WTC11 (cell line): Measurements from ENCODE around the gene MTA2. TPM values are rescaled to one million over a fixed set of nuclear protein-coding genes. Genes with fewer than 3 reads are reported as not detected.

Experiments
- ATAC-seq: fragments of 200-7000 bp; cut with Tn5 transposase; 2 replicates; pipeline ENCODE4 v1.10.0; 2021; ENCODE audit warnings: mild to moderate bottlenecking, moderate library complexity
- CTCF ChIA-PET: fragments of 300-600 bp; sonication (Branson Sonifier 250); formaldehyde crosslinking; loops from one replicate; lab custom pipeline; 2021; ENCODE audit warnings: antibody characterized with exemption; lab: Charles Lee
- POLR2A ChIA-PET: fragments of 350-600 bp; sonication (Branson Sonifier 250); formaldehyde crosslinking; loops from one replicate; lab custom pipeline; 2021; ENCODE audit warnings: antibody characterized with exemption; lab: Charles Lee
- DNase-seq: peaks from one replicate; pipeline ENCODE4 v3.0.0; 2021; ENCODE audit warnings: low spot score
- H3K27ac Mint-ChIP-seq: 2 replicates; pipeline ENCODE4 v1.8.0; 2021; ENCODE audit warnings: mixed read lengths
- H3K27me3 Mint-ChIP-seq: 2 replicates; pipeline ENCODE4 v1.8.0; 2021; ENCODE audit warnings: low read depth, mild to moderate bottlenecking, moderate library complexity, mixed read lengths
- H3K36me3 Mint-ChIP-seq: 2 replicates; pipeline ENCODE4 v1.8.0; 2021; ENCODE audit warnings: mixed read lengths
- H3K4me1 Mint-ChIP-seq: 2 replicates; pipeline ENCODE4 v1.8.0; 2022; ENCODE audit warnings: mixed read lengths
- H3K4me3 Mint-ChIP-seq: 2 replicates; pipeline ENCODE4 v1.8.0; 2021; ENCODE audit warnings: mild to moderate bottlenecking, moderate library complexity, mixed read lengths
- H3K9me3 Mint-ChIP-seq: 2 replicates; pipeline ENCODE4 v1.8.0; 2021; ENCODE audit warnings: mixed read lengths
- AR ChIP-seq: fragments of 250-450 bp; sonication (Bioruptor Pico); IDR thresholded peaks from 2 replicates; pipeline ENCODE4 v1.9.0; 2021; ENCODE audit warnings: mild to moderate bottlenecking
- ATF6 ChIP-seq: sonication (generic); formaldehyde crosslinking; IDR thresholded peaks from 2 replicates; pipeline ENCODE4 v1.8.1; 2023; ENCODE audit warnings: mild to moderate bottlenecking, missing genetic modification reagents
- E2F1 ChIP-seq: sonication (generic); formaldehyde crosslinking; IDR thresholded peaks from 2 replicates; pipeline ENCODE4 v1.8.0; 2022; ENCODE audit warnings: mild to moderate bottlenecking, missing genetic modification reagents
- ELF4 ChIP-seq: sonication (generic); formaldehyde crosslinking; IDR thresholded peaks from 2 replicates; pipeline ENCODE4 v1.8.1; 2022; ENCODE audit warnings: low read depth, mild to moderate bottlenecking, moderate library complexity, missing genetic modification reagents
- EMX1 ChIP-seq: fragments of 250-450 bp; sonication (Bioruptor Pico); IDR thresholded peaks from 2 replicates; pipeline ENCODE4 v1.8.0; 2021; ENCODE audit warnings: mild to moderate bottlenecking
- FOXK1 ChIP-seq: sonication (generic); formaldehyde crosslinking; IDR thresholded peaks from 2 replicates; pipeline ENCODE4 v1.8.0; 2022; ENCODE audit warnings: mild to moderate bottlenecking, moderate library complexity, missing genetic modification reagents
- GRHL2 ChIP-seq: fragments of 250-450 bp; sonication (Bioruptor Pico); IDR thresholded peaks from 2 replicates; pipeline ENCODE4 v1.8.0; 2022; ENCODE audit warnings: mild to moderate bottlenecking, moderate library complexity; ENCODE audit not compliant: insufficient replicate concordance, severe bottlenecking
- JUN ChIP-seq: sonication (generic); formaldehyde crosslinking; IDR thresholded peaks from 2 replicates; pipeline ENCODE4 v1.8.0; 2023; ENCODE audit warnings: mild to moderate bottlenecking, missing genetic modification reagents
- NR3C1 ChIP-seq: sonication (generic); formaldehyde crosslinking; conservative IDR thresholded peaks from 2 replicates; pipeline ENCODE4 v1.8.1; 2023; ENCODE audit warnings: low read depth, mild to moderate bottlenecking, missing genetic modification reagents
- TEAD4 ChIP-seq: sonication (generic); formaldehyde crosslinking; IDR thresholded peaks from 2 replicates; pipeline ENCODE4 v1.8.0; 2022; ENCODE audit warnings: mild to moderate bottlenecking, missing genetic modification reagents
- ZNF396 ChIP-seq: fragments of 250-450 bp; sonication (Bioruptor Pico); IDR thresholded peaks from 2 replicates; pipeline ENCODE4 v1.8.0; 2021; ENCODE audit warnings: mild to moderate bottlenecking, moderate library complexity, borderline replicate concordance
- total RNA-seq: library from RNA; stranded (reverse); gene quantifications from 3 replicates; pipeline ENCODE4 v1.2.3, GENCODE V29; 2021
- TF ChIP-seq, protein P1 (sequence below): sonication (generic); formaldehyde crosslinking; IDR thresholded peaks from 2 replicates; pipeline ENCODE4 v1.8.1; 2022; ENCODE audit warnings: mild to moderate bottlenecking, moderate library complexity, missing genetic modification reagents
- TF ChIP-seq, protein P2 (sequence below): sonication (generic); formaldehyde crosslinking; IDR thresholded peaks from 2 replicates; pipeline ENCODE4 v1.8.0; 2023; ENCODE audit warnings: missing genetic modification reagents, mild to moderate bottlenecking, borderline replicate concordance
- TF ChIP-seq, protein P3 (sequence below): fragments of 250-450 bp; sonication (Bioruptor Pico); conservative IDR thresholded peaks from 2 replicates; pipeline ENCODE4 v1.9.0; 2021; ENCODE audit warnings: mild to moderate bottlenecking
- TF ChIP-seq, protein P4 (sequence below): sonication (generic); formaldehyde crosslinking; IDR thresholded peaks from 2 replicates; pipeline ENCODE4 v1.8.1; 2022; ENCODE audit warnings: mild to moderate bottlenecking, missing genetic modification reagents, moderate library complexity, borderline replicate concordance

MTA2 gene
- total RNA-seq, 1 experiment from 2014 or later: 115 TPM

DNA sequence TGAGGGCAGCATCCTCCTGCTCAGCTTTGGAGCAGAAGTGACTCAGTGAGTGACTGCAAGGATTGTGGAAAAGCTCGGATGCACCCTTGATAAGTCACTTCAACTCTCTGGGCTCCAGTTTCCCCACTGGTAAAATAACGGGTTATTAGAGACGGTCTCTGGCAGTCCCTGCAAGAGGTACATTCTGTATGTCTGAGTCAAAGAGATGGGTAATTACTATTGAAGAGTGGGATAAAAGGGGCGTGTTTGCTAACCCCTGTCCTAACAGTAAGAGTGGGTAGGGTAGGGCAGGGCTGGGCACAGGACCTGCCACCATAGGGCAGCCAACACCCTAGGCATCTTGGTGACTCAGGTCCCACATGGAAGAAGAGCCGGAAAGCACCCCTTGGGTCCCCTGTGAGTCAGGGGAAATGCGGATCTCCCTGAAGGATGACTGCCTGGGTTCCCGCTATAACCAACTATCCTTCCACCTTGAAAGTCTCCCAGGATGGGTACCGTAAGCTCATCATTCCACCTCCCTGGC lies 47.8 kb downstream of the MTA2 start:
- Mint-ChIP-seq H3K36me3 (peaks cover 17% of the 10 kb centered on the region), H3K9me3 (no peaks in the 10 kb centered on the region), H3K27ac (peak overlapping the region; percentile 73), H3K4me3 (no peak overlapping the region; the same call in 1 of the 2 replicates)
- no peak for DNase-seq
- POLR2A ChIA-PET: interaction anchor here (1.1 to 3.4 kb wide), 5 partner anchors 11 to 159 kb away, joined by 4 to 18 read pairs (median 9); partner anchors contain the start of genes C11orf98, CSKMT and TUT1
- TF ChIP-seq, protein P1, sequence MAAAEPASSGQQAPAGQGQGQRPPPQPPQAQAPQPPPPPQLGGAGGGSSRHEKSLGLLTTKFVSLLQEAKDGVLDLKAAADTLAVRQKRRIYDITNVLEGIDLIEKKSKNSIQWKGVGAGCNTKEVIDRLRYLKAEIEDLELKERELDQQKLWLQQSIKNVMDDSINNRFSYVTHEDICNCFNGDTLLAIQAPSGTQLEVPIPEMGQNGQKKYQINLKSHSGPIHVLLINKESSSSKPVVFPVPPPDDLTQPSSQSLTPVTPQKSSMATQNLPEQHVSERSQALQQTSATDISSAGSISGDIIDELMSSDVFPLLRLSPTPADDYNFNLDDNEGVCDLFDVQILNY: no peak
- 0 out of 2 replicates have a peak, but pooled peaks have one; percentile 9 for TF ChIP-seq EMX1
- TF ChIP-seq, all 79 proteins: peak for 1
- peaks cover 20% of the 10 kb centered on the region for H3K27me3 Mint-ChIP-seq
- peaks cover 61% of the 10 kb centered on the region for H3K4me1 Mint-ChIP-seq
- no peak for ATAC-seq
- CTCF ChIA-PET: interaction anchor here (0.6 to 11.8 kb wide), 9 partner anchors 9 to 233 kb away, joined by 3 to 311 read pairs (median 8); partner anchors contain the start of genes AHNAK and EEF1G

- Mint-ChIP-seq H3K27ac (peak overlapping the region; percentile 92), H3K36me3 (peaks cover 11% of the 10 kb centered on the region), H3K4me1 (peaks cover 58% of the 10 kb centered on the region), H3K9me3 (no peaks in the 10 kb centered on the region), H3K27me3 (peaks cover 26% of the 10 kb centered on the region), H3K4me3 (peak overlapping the region; percentile 46)
- POLR2A ChIA-PET: interaction anchor here (0.7 to 3.4 kb wide), 8 partner anchors 8 to 158 kb away, joined by 3 to 18 read pairs (median 4); partner anchors contain the start of genes BSCL2, C11orf98, CSKMT and TUT1
- ATAC-seq: peak; percentile 64
- DNase-seq: peak; percentile 78
- CTCF ChIA-PET: interaction anchor here (0.6 to 11.8 kb wide), 15 partner anchors 8 to 233 kb away, joined by 3 to 311 read pairs (median 5); partner anchors contain the start of genes AHNAK, EEF1G and MTA2
- no peak for TF ChIP-seq TEAD4 (CRISPR knock-in tag)
- TF ChIP-seq ELF4: no peak
- TF ChIP-seq, protein P2, sequence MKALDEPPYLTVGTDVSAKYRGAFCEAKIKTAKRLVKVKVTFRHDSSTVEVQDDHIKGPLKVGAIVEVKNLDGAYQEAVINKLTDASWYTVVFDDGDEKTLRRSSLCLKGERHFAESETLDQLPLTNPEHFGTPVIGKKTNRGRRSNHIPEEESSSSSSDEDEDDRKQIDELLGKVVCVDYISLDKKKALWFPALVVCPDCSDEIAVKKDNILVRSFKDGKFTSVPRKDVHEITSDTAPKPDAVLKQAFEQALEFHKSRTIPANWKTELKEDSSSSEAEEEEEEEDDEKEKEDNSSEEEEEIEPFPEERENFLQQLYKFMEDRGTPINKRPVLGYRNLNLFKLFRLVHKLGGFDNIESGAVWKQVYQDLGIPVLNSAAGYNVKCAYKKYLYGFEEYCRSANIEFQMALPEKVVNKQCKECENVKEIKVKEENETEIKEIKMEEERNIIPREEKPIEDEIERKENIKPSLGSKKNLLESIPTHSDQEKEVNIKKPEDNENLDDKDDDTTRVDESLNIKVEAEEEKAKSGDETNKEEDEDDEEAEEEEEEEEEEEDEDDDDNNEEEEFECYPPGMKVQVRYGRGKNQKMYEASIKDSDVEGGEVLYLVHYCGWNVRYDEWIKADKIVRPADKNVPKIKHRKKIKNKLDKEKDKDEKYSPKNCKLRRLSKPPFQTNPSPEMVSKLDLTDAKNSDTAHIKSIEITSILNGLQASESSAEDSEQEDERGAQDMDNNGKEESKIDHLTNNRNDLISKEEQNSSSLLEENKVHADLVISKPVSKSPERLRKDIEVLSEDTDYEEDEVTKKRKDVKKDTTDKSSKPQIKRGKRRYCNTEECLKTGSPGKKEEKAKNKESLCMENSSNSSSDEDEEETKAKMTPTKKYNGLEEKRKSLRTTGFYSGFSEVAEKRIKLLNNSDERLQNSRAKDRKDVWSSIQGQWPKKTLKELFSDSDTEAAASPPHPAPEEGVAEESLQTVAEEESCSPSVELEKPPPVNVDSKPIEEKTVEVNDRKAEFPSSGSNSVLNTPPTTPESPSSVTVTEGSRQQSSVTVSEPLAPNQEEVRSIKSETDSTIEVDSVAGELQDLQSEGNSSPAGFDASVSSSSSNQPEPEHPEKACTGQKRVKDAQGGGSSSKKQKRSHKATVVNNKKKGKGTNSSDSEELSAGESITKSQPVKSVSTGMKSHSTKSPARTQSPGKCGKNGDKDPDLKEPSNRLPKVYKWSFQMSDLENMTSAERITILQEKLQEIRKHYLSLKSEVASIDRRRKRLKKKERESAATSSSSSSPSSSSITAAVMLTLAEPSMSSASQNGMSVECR (CRISPR knock-in tag): no peak
- TF ChIP-seq JUN: no peak
- TF ChIP-seq GRHL2 (CRISPR knock-in tag): no peak
- TF ChIP-seq, protein P3, sequence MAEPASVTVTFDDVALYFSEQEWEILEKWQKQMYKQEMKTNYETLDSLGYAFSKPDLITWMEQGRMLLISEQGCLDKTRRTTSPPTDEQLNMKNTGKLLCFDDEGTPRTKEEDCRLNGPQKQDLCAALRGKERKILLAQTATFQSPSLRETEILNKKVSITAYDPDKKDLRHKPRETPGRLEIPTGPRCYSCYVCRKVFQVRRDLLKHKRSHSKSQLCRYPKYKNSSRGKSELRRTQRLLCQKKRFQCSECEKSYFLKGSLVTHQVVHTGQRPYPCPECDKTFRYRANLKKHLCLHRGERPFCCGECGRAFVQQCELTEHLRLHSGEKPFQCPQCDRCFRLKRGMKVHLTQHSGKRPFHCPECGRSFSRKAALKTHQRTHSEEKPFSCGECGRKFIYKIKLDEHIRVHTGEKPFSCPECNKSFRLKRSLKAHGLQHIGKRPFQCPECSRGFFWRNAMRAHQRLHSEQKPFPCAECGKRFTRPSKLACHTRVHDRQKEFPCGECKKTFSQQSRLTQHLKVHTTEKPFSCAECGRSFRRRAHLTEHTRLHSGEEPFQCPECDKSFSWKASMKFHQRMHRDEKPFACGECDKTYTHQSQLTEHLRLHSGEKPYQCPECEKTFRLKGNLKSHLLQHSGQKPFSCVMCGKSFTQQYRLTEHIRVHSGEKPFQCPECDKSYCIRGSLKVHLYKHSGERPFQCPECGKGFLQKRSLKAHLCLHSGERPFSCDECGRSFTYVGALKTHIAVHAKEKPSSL: no peak
- TF ChIP-seq NR3C1 (CRISPR knock-in tag): no peak
- peak; percentile 88 for TF ChIP-seq FOXK1 (CRISPR knock-in tag)
- no peak for TF ChIP-seq ATF6
- TF ChIP-seq, protein P1: no peak
- TF ChIP-seq ZNF396 (CRISPR knock-in tag): no peak
- TF ChIP-seq E2F1 (CRISPR knock-in tag): no peak
- no peak for TF ChIP-seq AR (CRISPR knock-in tag)
- TF ChIP-seq, protein P4, sequence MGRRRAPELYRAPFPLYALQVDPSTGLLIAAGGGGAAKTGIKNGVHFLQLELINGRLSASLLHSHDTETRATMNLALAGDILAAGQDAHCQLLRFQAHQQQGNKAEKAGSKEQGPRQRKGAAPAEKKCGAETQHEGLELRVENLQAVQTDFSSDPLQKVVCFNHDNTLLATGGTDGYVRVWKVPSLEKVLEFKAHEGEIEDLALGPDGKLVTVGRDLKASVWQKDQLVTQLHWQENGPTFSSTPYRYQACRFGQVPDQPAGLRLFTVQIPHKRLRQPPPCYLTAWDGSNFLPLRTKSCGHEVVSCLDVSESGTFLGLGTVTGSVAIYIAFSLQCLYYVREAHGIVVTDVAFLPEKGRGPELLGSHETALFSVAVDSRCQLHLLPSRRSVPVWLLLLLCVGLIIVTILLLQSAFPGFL (CRISPR knock-in tag): no peak
Measured at GRCh38 chr11:62553080-62553838, 48.4 kb downstream of the MTA2 start.
